ENCODE data around the gene TEFM. TPM values are rescaled to one million over a fixed set of nuclear protein-coding genes. Genes with fewer than 3 reads are reported as not detected.

TEFM gene
- total and polyA plus RNA-seq, 2 donors (not counting 1 experiment from before 2014, with no cell fraction given): 10.9 to 11.1 TPM

GRCh38 chr17:30920683-30921543, 14.9 kb upstream of the TEFM start:
- Histone ChIP-seq H2AFZ (ENCODE audit: low read length) (peak overlapping the region; percentile 65), H3K9ac (ENCODE audit: insufficient read depth, low read length) (no peak overlapping the region), H4K20me1 (ENCODE audit: control insufficient read depth, extremely low read depth, insufficient read depth, low read length) (no peaks in the 10 kb centered on the region), H3K27ac (ENCODE audit: insufficient read depth, low read length) (peak overlapping the region; percentile 28), H3K4me1 (ENCODE audit: control insufficient read depth, extremely low read depth, insufficient read depth, low read length) (peaks cover 10% of the 10 kb centered on the region), H3K4me3 (replicated peaks in 1 of 4; ENCODE audit: control extremely low read depth in 1 of 4, insufficient read depth in 1 of 4, low read depth in 3 of 4, low read length in 4 of 4) (no peak overlapping the region), H3K36me3 (ENCODE audit: control insufficient read depth, insufficient read depth, low read length) (no peaks in the 10 kb centered on the region), H3K4me2 (ENCODE audit: extremely low read depth, insufficient read depth, low read length) (peak overlapping the region; percentile 41), H3K27me3 (ENCODE audit: control insufficient read depth, insufficient read depth, low read length) (peaks cover 2% of the 10 kb centered on the region), H3K79me2 (ENCODE audit: control insufficient read depth, insufficient read depth, low read length) (no peaks in the 10 kb centered on the region), H3K9me3 (ENCODE audit: control insufficient read depth, insufficient read depth, low read depth, low read length) (no peaks in the 10 kb centered on the region)
- no peak for TF ChIP-seq EZH2 (IDR thresholded peaks at IDR 0.05; ENCODE audit: low read length, missing control alignments)
- TF ChIP-seq CTCF (conservative IDR thresholded peaks at IDR 0.05 in 1 of 2, IDR thresholded peaks at IDR 0.05 in 1 of 2; ENCODE audit: low read depth in 1 of 2, low read length in 2 of 2): no peak
- no peak for DNase-seq (ENCODE audit: low read depth in 2 of 2)

- Histone ChIP-seq H3K9me3 (ENCODE audit: control insufficient read depth, insufficient read depth, low read depth, low read length) (no peaks in the 10 kb centered on the region), H3K36me3 (ENCODE audit: control insufficient read depth, insufficient read depth, low read length) (no peaks in the 10 kb centered on the region), H3K9ac (ENCODE audit: insufficient read depth, low read length) (no peak overlapping the region), H2AFZ (ENCODE audit: low read length) (peak overlapping the region; percentile 65), H4K20me1 (ENCODE audit: control insufficient read depth, extremely low read depth, insufficient read depth, low read length) (no peaks in the 10 kb centered on the region), H3K27me3 (ENCODE audit: control insufficient read depth, insufficient read depth, low read length) (peaks cover 2% of the 10 kb centered on the region), H3K4me3 (replicated peaks in 1 of 4; ENCODE audit: control extremely low read depth in 1 of 4, insufficient read depth in 1 of 4, low read depth in 3 of 4, low read length in 4 of 4) (no peak overlapping the region), H3K79me2 (ENCODE audit: control insufficient read depth, insufficient read depth, low read length) (no peaks in the 10 kb centered on the region), H3K4me2 (ENCODE audit: extremely low read depth, insufficient read depth, low read length) (peak overlapping the region; percentile 41), H3K4me1 (ENCODE audit: control insufficient read depth, extremely low read depth, insufficient read depth, low read length) (peaks cover 10% of the 10 kb centered on the region), H3K27ac (ENCODE audit: insufficient read depth, low read length) (peak overlapping the region; percentile 28)
- DNase-seq (ENCODE audit: low read depth in 2 of 2): peak; percentile 10 to 37
- TF ChIP-seq EZH2 (IDR thresholded peaks at IDR 0.05; ENCODE audit: low read length, missing control alignments) (no peak), CTCF (conservative IDR thresholded peaks at IDR 0.05 in 1 of 2, IDR thresholded peaks at IDR 0.05 in 1 of 2; ENCODE audit: low read depth in 1 of 2, low read length in 2 of 2) (peak in 1 of 2 donors; percentile 31)
Measured at GRCh38 chr17:30920282-30920681, 14.2 kb upstream of the TEFM start.

- Histone ChIP-seq H3K27me3 (ENCODE audit: control insufficient read depth, insufficient read depth, low read length) (no peaks in the 10 kb centered on the region), H3K4me2 (ENCODE audit: extremely low read depth, insufficient read depth, low read length) (no peak overlapping the region), H3K9me3 (ENCODE audit: control insufficient read depth, insufficient read depth, low read depth, low read length) (no peaks in the 10 kb centered on the region), H3K4me3 (replicated peaks in 1 of 4; ENCODE audit: control extremely low read depth in 1 of 4, insufficient read depth in 1 of 4, low read depth in 3 of 4, low read length in 4 of 4) (no peak overlapping the region), H3K9ac (ENCODE audit: insufficient read depth, low read length) (no peak overlapping the region), H2AFZ (ENCODE audit: low read length) (no peak overlapping the region), H3K27ac (ENCODE audit: insufficient read depth, low read length) (no peak overlapping the region), H4K20me1 (ENCODE audit: control insufficient read depth, extremely low read depth, insufficient read depth, low read length) (no peaks in the 10 kb centered on the region), H3K79me2 (ENCODE audit: control insufficient read depth, insufficient read depth, low read length) (no peaks in the 10 kb centered on the region), H3K36me3 (ENCODE audit: control insufficient read depth, insufficient read depth, low read length) (no peaks in the 10 kb centered on the region), H3K4me1 (ENCODE audit: control insufficient read depth, extremely low read depth, insufficient read depth, low read length) (peaks cover 8% of the 10 kb centered on the region)
- TF ChIP-seq EZH2 (IDR thresholded peaks at IDR 0.05; ENCODE audit: low read length, missing control alignments) (no peak), CTCF (conservative IDR thresholded peaks at IDR 0.05 in 1 of 2, IDR thresholded peaks at IDR 0.05 in 1 of 2; ENCODE audit: low read depth in 1 of 2, low read length in 2 of 2) (no peak)
- no peak for DNase-seq (ENCODE audit: low read depth in 2 of 2)
Measured at GRCh38 chr17:30917050-30917449, 11.0 kb upstream of the TEFM start.
